Testis (tissue), 2 donors: ENCODE measurements around the gene CTIF.

Experiments
- CTCF ChIP-seq, 3 experiments: fragments of 450-650 bp in 2 of 3; fragments of 200-600 bp in 1 of 3; sonication (generic) in 1 of 3; IDR thresholded peaks; one replicate each; pipeline ENCODE4 v1.5.1; 2016 to 2019; ENCODE audit warnings: antibody characterized with exemption in 3 of 3, mild to moderate bottlenecking in 2 of 3, moderate library complexity in 1 of 3
- POLR2A ChIP-seq: fragments of 450-650 bp; IDR thresholded peaks from one replicate; pipeline ENCODE4 v1.6.1; 2017; ENCODE audit warnings: antibody characterized with exemption, mild to moderate bottlenecking, moderate library complexity

- no peak for TF ChIP-seq CTCF (IDR thresholded peaks at IDR 0.05)
- no peak for TF ChIP-seq POLR2A
Observed at GRCh38 chr18:48514786-48515185, 24.0 kb upstream of the CTIF start.
